A549 (cell line): ENCODE data around the gene DLG1. TPM values are rescaled to one million over a fixed set of nuclear protein-coding genes. Genes with fewer than 3 reads are reported as not detected.

Experiments used
- ATAC-seq, 2 experiments: fragments of 200-7000 bp in 1 of 2; fragments of >200 bp in 1 of 2; cut with Nextera tagmentation in 1 of 2; cut with Tn5 transposase in 1 of 2; 3 replicates each; pipeline versions ENCODE4 v1.8.0 to v1.9.1; 2018 to 2020; ENCODE audit warnings: mild to moderate bottlenecking in 1 of 2, moderate library complexity in 1 of 2
- CTCF ChIA-PET: fragments of 300-600 bp; sonication (Branson Sonifier 250); formaldehyde crosslinking; extraction: SDS; loops from one replicate; lab custom pipeline; 2021; ENCODE audit warnings: antibody characterized with exemption, inconsistent platforms; lab: Yijun Ruan, JAX
- POLR2A ChIA-PET: fragments of 350-600 bp; formaldehyde crosslinking; extraction: SDS; loops from one replicate; lab custom pipeline; 2021; ENCODE audit warnings: antibody characterized with exemption, inconsistent platforms; lab: Yijun Ruan, JAX
- DNase-seq, 2 experiments: peaks; one replicate each; pipeline versions ENCODE4 v3.0.0 to v3.0.0-alpha.2; 2011 to 2016; ENCODE audit warnings: low read depth in 1 of 2, low spot score in 1 of 2
- FAIRE-seq: peaks from 2 replicates; lab custom pipeline; 2011; peaks lifted over from hg19 to GRCh38; lab: Jason Lieb, UNC
- H3K27ac ChIP-seq, 2 experiments: fragments of >200 bp; sonication (Bioruptor Twin); formaldehyde crosslinking; 3 replicates each; pipeline ENCODE4 v1.5.1; 2016 to 2017
- H3K4me1 ChIP-seq: fragments of >200 bp; sonication (Bioruptor Twin); formaldehyde crosslinking; 3 replicates; pipeline ENCODE4 v1.6.1; 2016
- H3K4me2 ChIP-seq: fragments of >200 bp; sonication (Bioruptor Twin); formaldehyde crosslinking; 3 replicates; pipeline ENCODE4 v1.6.1; 2016
- H3K4me3 ChIP-seq: fragments of >200 bp; sonication (Bioruptor Twin); formaldehyde crosslinking; 3 replicates; pipeline ENCODE4 v1.5.1; 2016
- H3K9me3 ChIP-seq: fragments of >200 bp; sonication (Bioruptor Twin); formaldehyde crosslinking; 3 replicates; pipeline ENCODE4 v1.6.1; 2016
- BHLHE40 ChIP-seq: IDR thresholded peaks from 2 replicates; pipeline ENCODE4 v1.6.1; 2012; ENCODE audit warnings: low read depth, low read length, inconsistent platforms
- CBX2 ChIP-seq: fragments of 200-600 bp; sonication (generic); IDR thresholded peaks from 2 replicates; pipeline ENCODE4 v1.6.1; 2016; ENCODE audit warnings: low read depth, mild to moderate bottlenecking, borderline replicate concordance
- CHD4 ChIP-seq: fragments of 200-600 bp; sonication (generic); IDR thresholded peaks from 2 replicates; pipeline ENCODE4 v1.6.1; 2016; ENCODE audit warnings: antibody characterized with exemption, mild to moderate bottlenecking, borderline replicate concordance
- EHF ChIP-seq: fragments of 250-450 bp; sonication (Bioruptor Pico); IDR thresholded peaks from 2 replicates; pipeline ENCODE4 v1.5.0; 2020; ENCODE audit warnings: mild to moderate bottlenecking
- ESRRA ChIP-seq: fragments of 150-350 bp; IDR thresholded peaks from 2 replicates; pipeline ENCODE4 v1.6.1; 2014; ENCODE audit warnings: mild to moderate bottlenecking, low read length, borderline replicate concordance
- HEYL ChIP-seq: fragments of 250-450 bp; sonication (Bioruptor Pico); IDR thresholded peaks from 2 replicates; pipeline ENCODE4 v1.8.0; 2021; ENCODE audit warnings: mild to moderate bottlenecking, moderate library complexity
- HOXA7 ChIP-seq: fragments of 250-450 bp; sonication (Bioruptor Pico); IDR thresholded peaks from 2 replicates; pipeline ENCODE4 v1.5.0; 2020; ENCODE audit warnings: mild to moderate bottlenecking, moderate library complexity
- HOXB13 ChIP-seq: fragments of 250-450 bp; sonication (Bioruptor Pico); IDR thresholded peaks from 2 replicates; pipeline ENCODE4 v1.5.0; 2020; ENCODE audit warnings: low read depth, mild to moderate bottlenecking, moderate library complexity
- KDM1A ChIP-seq: fragments of 200-600 bp; sonication (generic); IDR thresholded peaks from 2 replicates; pipeline ENCODE4 v1.6.1; 2016; ENCODE audit warnings: low read depth, mild to moderate bottlenecking
- MAZ ChIP-seq: fragments of 150-350 bp; IDR thresholded peaks from 2 replicates; pipeline ENCODE4 v1.6.1; 2014; ENCODE audit warnings: antibody characterized with exemption, low read depth, low read length, borderline replicate concordance
- MYC ChIP-seq: IDR thresholded peaks from 2 replicates; pipeline ENCODE4 v1.6.1; 2012; ENCODE audit warnings: mild to moderate bottlenecking, inconsistent platforms, low read length, improper control_type of control experiment, borderline replicate concordance
- NFE2L2 ChIP-seq: fragments of 150-350 bp; conservative IDR thresholded peaks from 2 replicates; pipeline ENCODE4 v1.6.1; 2014; ENCODE audit warnings: low read length
- NPAS2 ChIP-seq: fragments of 250-450 bp; sonication (Bioruptor Pico); IDR thresholded peaks from 2 replicates; pipeline ENCODE4 v1.8.0; 2022; ENCODE audit warnings: mild to moderate bottlenecking, moderate library complexity, borderline replicate concordance
- POLR2A ChIP-seq: IDR thresholded peaks from 2 replicates; pipeline ENCODE4 v1.6.1; 2012; ENCODE audit warnings: mild to moderate bottlenecking, low read length
- RNF2 ChIP-seq: fragments of 200-600 bp; sonication (generic); IDR thresholded peaks from 2 replicates; pipeline ENCODE4 v1.6.1; 2016; ENCODE audit warnings: low read depth, mild to moderate bottlenecking, antibody characterized with exemption, moderate library complexity, borderline replicate concordance
- ZFP36 ChIP-seq: fragments of 450-650 bp; IDR thresholded peaks from 2 replicates; pipeline ENCODE4 v1.6.1; 2014; ENCODE audit warnings: borderline replicate concordance; ENCODE audit not compliant: partially characterized antibody
- WGBS: methylation state at CpG from one replicate; pipeline ENCODE4 v1.1.6; 2017; ENCODE audit errors: missing lambda C conversion rate; 5-methylcytosine and 5-hydroxymethylcytosine counted together
- polyA plus RNA-seq, 4 experiments: library from polyadenylated mRNA; depleted of rRNA in 3 of 4; stranded (reverse); fragments of >200 nt; fragmentation: RNase III in 1 of 4; extraction: RNeasy Plus Mini Kit Qiagen cat#74134 plus additional on column Dnase treatment in 1 of 4; gene quantifications; 2 replicates in 3 of 4; 3 replicates in 1 of 4; pipeline ENCODE4 v1.2.3, GENCODE V29; 2011 to 2017
- TF ChIP-seq, protein P1 (sequence below): fragments of 150-350 bp; IDR thresholded peaks from 2 replicates; pipeline ENCODE4 v1.6.1; 2014; ENCODE audit warnings: low read depth, mild to moderate bottlenecking, low read length
- TF ChIP-seq, protein P2 (sequence below): fragments of 250-450 bp; sonication (Bioruptor Pico); IDR thresholded peaks from 2 replicates; pipeline ENCODE4 v1.5.0; 2021; ENCODE audit warnings: mild to moderate bottlenecking, moderate library complexity, borderline replicate concordance
- TF ChIP-seq, protein P3 (sequence below): IDR thresholded peaks from 2 replicates; pipeline ENCODE4 v1.6.1; 2012
- TF ChIP-seq, protein P4 (sequence below): fragments of >200 bp; sonication (Bioruptor Twin); formaldehyde crosslinking; IDR thresholded peaks from 3 replicates; pipeline ENCODE4 v1.6.1; 2016
- TF ChIP-seq, protein P5 (sequence below): fragments of 200-600 bp; sonication (generic); IDR thresholded peaks from 2 replicates; pipeline ENCODE4 v1.6.1; 2016; ENCODE audit warnings: antibody characterized with exemption, mild to moderate bottlenecking, moderate library complexity
- TF ChIP-seq, protein P6 (sequence below): IDR thresholded peaks from 2 replicates; pipeline ENCODE4 v1.6.1; 2012

DLG1 gene
- polyA plus RNA-seq, 2 of the 4 experiments (the other 2 are of a cell fraction): 27.0 to 33.9 TPM

DNA sequence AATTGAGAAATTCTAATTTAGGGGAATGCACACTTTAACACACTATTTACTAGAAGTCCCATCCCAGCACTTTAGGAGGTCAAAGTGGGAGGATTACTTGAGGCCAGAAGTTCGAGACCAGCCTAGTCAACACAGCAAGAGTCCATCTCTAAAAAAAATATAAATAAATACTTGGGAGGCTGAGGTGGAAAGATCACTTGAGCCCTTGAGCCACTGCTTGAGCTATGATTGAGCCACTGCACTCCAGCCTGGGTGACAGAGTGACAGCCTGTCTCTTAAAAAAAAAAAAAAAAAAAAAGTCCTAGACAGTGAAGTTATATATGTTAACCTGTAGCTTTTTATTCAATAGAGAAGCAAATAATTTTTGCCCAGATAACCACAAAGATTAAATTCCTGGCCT, 69.2 kb downstream of the DLG1 start:
- TF ChIP-seq, protein P1, sequence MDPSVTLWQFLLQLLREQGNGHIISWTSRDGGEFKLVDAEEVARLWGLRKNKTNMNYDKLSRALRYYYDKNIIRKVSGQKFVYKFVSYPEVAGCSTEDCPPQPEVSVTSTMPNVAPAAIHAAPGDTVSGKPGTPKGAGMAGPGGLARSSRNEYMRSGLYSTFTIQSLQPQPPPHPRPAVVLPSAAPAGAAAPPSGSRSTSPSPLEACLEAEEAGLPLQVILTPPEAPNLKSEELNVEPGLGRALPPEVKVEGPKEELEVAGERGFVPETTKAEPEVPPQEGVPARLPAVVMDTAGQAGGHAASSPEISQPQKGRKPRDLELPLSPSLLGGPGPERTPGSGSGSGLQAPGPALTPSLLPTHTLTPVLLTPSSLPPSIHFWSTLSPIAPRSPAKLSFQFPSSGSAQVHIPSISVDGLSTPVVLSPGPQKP: no peak
- no peak for TF ChIP-seq RNF2
- no peak for TF ChIP-seq MAZ
- FAIRE-seq: no peak
- CTCF ChIA-PET: no interaction called here
- Histone ChIP-seq H3K4me1 (peaks cover 51% of the 10 kb centered on the region; the same call in 2 of the 3 replicates), H3K27ac (no peak overlapping the region), H3K9me3 (no peaks in the 10 kb centered on the region), H3K4me3 (no peak overlapping the region), H3K4me2 (no peak overlapping the region; the same call in 2 of the 3 replicates)
- DNase-seq: no peak
- POLR2A ChIA-PET: no interaction called here
- no peak for ATAC-seq
- 88% methylated on average over 1 of the region's 1 CpG for WGBS

DNA sequence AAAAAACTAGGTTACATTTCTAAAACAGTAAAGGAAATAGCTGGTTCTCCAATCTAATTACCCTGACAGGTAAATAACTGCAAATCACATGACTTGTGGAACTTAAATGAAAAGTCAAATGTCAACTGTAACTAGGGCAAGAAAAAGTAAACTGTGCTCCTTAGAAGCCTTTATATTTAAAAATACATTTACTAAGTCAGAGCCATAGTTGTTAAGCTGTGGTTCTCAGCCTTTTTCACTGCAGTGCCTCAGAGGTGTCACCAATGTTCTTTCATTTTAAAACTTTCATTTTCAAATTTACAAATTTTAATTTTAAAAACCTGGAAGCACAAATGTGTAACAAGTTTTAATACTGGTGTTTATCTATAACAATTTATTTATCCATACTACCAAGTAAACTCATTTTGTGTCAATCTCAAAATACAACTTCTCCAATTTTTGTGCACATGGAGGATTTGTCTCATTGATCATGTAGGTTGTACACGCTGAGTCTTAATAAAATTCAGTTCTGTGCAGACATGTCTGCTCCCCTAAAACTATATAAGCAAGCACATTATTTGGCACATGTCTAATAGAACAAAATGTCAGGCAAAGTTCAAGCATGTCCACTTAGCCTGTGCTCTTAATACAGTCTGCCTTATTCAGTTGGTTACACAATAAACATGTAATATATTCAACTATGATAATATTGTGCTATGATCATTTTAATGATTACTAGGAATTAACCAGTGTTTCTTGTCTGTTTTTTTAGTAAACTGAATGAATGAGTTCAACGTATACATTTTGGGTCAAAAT, 70.4 kb downstream of the DLG1 start:
- no peaks in the 10 kb centered on the region for H3K9me3 ChIP-seq
- FAIRE-seq (no peak), ATAC-seq (no peak), DNase-seq (no peak)
- no peak overlapping the region for H3K27ac ChIP-seq
- TF ChIP-seq POLR2A: no peak
- TF ChIP-seq NPAS2 (CRISPR knock-in tag): no peak
- no peak for TF ChIP-seq HOXA7
- TF ChIP-seq ZFP36: no peak
- TF ChIP-seq, protein P2, sequence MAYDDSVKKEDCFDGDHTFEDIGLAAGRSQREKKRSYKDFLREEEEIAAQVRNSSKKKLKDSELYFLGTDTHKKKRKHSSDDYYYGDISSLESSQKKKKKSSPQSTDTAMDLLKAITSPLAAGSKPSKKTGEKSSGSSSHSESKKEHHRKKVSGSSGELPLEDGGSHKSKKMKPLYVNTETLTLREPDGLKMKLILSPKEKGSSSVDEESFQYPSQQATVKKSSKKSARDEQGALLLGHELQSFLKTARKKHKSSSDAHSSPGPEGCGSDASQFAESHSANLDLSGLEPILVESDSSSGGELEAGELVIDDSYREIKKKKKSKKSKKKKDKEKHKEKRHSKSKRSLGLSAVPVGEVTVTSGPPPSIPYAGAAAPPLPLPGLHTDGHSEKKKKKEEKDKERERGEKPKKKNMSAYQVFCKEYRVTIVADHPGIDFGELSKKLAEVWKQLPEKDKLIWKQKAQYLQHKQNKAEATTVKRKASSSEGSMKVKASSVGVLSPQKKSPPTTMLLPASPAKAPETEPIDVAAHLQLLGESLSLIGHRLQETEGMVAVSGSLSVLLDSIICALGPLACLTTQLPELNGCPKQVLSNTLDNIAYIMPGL (CRISPR knock-in tag): no peak
- no peak for TF ChIP-seq CBX2
- no peak for TF ChIP-seq EHF (CRISPR knock-in tag)
- TF ChIP-seq, protein P3, sequence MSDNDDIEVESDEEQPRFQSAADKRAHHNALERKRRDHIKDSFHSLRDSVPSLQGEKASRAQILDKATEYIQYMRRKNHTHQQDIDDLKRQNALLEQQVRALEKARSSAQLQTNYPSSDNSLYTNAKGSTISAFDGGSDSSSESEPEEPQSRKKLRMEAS: no peak
- TF ChIP-seq CHD4: no peak
- TF ChIP-seq, protein P4, sequence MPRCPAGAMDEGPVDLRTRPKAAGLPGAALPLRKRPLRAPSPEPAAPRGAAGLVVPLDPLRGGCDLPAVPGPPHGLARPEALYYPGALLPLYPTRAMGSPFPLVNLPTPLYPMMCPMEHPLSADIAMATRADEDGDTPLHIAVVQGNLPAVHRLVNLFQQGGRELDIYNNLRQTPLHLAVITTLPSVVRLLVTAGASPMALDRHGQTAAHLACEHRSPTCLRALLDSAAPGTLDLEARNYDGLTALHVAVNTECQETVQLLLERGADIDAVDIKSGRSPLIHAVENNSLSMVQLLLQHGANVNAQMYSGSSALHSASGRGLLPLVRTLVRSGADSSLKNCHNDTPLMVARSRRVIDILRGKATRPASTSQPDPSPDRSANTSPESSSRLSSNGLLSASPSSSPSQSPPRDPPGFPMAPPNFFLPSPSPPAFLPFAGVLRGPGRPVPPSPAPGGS: no peak
- no peak for TF ChIP-seq ESRRA
- TF ChIP-seq, protein P5, sequence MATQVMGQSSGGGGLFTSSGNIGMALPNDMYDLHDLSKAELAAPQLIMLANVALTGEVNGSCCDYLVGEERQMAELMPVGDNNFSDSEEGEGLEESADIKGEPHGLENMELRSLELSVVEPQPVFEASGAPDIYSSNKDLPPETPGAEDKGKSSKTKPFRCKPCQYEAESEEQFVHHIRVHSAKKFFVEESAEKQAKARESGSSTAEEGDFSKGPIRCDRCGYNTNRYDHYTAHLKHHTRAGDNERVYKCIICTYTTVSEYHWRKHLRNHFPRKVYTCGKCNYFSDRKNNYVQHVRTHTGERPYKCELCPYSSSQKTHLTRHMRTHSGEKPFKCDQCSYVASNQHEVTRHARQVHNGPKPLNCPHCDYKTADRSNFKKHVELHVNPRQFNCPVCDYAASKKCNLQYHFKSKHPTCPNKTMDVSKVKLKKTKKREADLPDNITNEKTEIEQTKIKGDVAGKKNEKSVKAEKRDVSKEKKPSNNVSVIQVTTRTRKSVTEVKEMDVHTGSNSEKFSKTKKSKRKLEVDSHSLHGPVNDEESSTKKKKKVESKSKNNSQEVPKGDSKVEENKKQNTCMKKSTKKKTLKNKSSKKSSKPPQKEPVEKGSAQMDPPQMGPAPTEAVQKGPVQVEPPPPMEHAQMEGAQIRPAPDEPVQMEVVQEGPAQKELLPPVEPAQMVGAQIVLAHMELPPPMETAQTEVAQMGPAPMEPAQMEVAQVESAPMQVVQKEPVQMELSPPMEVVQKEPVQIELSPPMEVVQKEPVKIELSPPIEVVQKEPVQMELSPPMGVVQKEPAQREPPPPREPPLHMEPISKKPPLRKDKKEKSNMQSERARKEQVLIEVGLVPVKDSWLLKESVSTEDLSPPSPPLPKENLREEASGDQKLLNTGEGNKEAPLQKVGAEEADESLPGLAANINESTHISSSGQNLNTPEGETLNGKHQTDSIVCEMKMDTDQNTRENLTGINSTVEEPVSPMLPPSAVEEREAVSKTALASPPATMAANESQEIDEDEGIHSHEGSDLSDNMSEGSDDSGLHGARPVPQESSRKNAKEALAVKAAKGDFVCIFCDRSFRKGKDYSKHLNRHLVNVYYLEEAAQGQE: no peak
- TF ChIP-seq, protein P6, sequence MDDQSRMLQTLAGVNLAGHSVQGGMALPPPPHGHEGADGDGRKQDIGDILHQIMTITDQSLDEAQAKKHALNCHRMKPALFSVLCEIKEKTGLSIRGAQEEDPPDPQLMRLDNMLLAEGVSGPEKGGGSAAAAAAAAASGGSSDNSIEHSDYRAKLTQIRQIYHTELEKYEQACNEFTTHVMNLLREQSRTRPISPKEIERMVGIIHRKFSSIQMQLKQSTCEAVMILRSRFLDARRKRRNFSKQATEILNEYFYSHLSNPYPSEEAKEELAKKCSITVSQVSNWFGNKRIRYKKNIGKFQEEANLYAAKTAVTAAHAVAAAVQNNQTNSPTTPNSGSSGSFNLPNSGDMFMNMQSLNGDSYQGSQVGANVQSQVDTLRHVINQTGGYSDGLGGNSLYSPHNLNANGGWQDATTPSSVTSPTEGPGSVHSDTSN: no peak
- TF ChIP-seq HEYL (CRISPR knock-in tag): no peak
- no peak for TF ChIP-seq HOXB13 (CRISPR knock-in tag)
- no peak for TF ChIP-seq BHLHE40
- TF ChIP-seq NFE2L2: no peak
- no peak for TF ChIP-seq KDM1A
- TF ChIP-seq MYC: no peak
- POLR2A ChIA-PET: interaction anchor here (0.6 kb wide), 1 partner anchor 70 kb away, joined by 3 read pairs; no protein-coding TSS in a partner anchor
- CTCF ChIA-PET: interaction anchor here (0.6 kb wide), 1 partner anchor 281 kb away, joined by 3 read pairs; no protein-coding TSS in a partner anchor
- H3K4me1 ChIP-seq: peaks cover 51% of the 10 kb centered on the region; the same call in 2 of the 3 replicates
- no peak overlapping the region for H3K4me2 ChIP-seq
- no peak overlapping the region for H3K4me3 ChIP-seq
- 86% methylated on average over 2 of the region's 2 CpGs for WGBS
